Epithelial cell of prostate (primary cell): ENCODE results near the gene TBC1D10A.

ENCODE experiments used
- DNase-seq: peaks from one replicate; pipeline ENCODE4 v3.0.0-alpha.2; 2011; ENCODE audit warnings: low read depth, low spot score
- H3K27ac ChIP-seq: fragments of 450-650 bp; 2 replicates; pipeline ENCODE4 v1.5.1; 2017; ENCODE audit warnings: mild to moderate bottlenecking

TBC1D10A gene

DNA sequence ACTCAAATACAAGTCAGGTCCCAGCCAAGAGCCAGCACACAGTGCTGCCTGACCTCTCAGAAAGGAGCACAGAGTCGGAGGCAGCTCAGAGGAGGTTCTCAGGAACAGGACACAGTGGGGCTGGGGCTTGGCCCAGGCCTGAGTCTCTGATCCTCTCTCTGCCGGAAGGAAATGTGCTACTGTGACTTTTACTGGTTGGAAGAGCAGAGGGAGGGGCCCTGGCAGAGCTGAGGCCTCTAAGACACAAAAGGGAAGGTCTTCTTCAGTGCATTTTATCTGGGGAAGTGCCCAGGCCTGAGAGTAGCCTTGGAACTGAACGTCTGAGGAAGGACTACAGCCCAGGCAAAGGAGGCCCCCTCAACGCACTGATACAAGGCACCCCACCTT is 21.2 kb downstream of the TBC1D10A start:
- H3K27ac ChIP-seq, result peak overlapping the region; percentile 86
- no peak for DNase-seq

DNA sequence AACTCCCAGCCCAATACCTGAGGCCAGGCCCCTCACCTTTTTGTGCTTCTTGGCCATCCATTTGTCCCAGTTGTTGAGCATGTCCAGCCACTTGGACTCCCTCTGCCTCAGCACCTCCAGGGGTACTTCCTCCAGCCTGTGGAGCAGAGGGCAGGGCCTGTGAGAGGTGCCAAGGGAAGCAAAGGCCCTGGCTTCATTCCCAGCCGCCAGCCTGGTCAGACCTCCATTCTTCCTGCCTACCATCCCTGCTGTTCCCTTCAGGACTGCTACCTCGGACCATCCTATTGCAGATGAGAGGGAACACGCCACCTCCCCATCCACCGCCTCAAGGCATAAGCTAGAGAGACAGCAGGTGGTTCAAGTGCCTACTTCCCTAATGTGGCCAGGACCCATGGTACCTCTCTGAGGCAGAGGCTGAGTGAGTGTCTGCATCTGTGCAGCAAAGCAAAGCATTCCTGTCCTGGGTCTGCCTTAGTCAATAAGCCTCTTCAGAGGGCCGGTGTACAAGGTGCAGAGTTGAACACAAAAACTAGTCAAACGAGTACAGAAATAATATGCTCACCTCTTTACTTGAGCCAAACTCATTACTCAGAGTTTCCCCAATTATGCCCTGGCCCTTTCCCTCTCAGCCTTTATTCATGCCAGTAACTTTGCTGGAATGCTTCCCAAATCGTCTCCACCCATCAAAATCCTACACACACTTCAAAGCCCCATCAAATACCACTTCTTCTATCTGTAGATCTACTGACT is 22.1 kb downstream of the TBC1D10A start:
- peak overlapping the region; percentile 86 for H3K27ac ChIP-seq
- DNase-seq, result no peak

DNA sequence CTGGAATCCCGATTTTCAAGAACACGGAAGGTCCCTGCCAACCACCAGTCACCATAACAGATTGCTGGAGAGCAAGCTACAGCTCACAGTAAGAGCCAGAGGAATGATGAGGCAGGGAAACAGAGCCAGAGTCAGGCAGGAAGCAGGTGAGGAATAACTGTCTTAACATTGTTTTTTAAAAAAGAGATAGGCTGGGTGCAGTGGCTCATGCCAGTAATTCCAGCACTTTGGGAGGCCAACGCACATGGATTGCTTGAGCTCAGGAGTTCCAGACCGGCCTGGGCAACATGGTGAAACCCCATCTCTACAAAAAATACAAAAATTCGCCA is 24.0 kb downstream of the TBC1D10A start:
- peak overlapping the region; percentile 86 for H3K27ac ChIP-seq
- no peak for DNase-seq

DNA sequence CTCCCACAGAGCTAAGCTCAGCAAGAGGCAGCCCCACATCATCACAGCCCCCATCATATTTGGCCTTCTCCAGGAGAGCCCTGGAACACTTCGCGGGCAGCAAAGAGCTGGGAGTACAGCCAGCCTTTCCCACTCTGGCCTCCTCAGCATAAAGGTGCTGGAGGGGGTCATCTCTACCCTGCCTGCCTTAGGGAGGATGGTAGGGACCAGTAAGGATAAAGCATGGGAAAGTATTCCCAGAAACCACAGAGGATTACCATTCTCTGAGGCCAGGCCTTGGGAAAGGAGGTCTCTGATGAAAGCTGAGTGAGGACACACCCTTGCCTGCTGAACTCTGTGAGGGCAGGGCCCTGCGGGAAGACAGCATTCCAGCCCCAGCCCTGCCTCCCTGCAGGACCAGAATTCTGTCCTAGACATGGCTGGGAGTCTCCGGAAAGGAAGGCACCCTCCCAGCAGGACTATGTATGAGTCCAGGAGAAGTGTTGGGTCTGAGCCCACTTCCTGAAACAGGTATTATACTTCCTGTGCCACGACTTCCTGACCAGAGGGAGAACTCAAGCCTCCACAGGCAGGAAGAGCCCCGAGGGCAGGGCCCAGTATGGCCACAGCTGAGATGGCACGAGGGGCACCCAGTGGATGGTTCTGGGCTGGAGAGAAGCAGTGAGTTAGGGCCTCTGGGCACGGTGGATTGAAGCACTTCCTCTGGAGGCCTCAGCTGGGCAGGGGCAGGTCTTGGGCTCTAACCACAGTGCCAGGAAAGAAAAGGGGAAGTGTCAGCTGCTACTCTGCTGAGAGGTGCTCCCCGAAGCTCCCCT is 24.5 kb downstream of the TBC1D10A start:
- peak overlapping the region; percentile 86 for H3K27ac ChIP-seq
- DNase-seq, result no peak

DNA sequence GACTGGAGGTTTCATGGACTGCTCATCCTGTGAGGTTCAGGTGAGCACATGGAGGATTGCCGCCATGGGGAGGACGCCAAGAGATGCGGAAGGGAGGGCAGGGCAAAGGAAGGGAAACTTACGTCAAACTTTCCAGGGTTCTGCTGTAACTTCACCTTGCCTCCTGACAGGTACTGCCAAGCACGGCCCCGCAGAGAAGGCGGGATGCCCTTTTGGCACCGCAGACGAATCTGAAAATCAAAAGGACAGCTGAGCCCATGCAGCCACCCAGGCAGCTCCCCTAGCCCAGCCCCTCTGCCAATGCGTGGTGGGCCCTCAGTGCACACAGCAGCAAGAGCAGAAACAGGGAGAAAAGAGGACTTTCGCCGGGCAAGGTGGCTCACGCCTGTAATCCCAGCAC is 27.4 kb downstream of the TBC1D10A start:
- no peak for DNase-seq
- no peak overlapping the region for H3K27ac ChIP-seq

DNA sequence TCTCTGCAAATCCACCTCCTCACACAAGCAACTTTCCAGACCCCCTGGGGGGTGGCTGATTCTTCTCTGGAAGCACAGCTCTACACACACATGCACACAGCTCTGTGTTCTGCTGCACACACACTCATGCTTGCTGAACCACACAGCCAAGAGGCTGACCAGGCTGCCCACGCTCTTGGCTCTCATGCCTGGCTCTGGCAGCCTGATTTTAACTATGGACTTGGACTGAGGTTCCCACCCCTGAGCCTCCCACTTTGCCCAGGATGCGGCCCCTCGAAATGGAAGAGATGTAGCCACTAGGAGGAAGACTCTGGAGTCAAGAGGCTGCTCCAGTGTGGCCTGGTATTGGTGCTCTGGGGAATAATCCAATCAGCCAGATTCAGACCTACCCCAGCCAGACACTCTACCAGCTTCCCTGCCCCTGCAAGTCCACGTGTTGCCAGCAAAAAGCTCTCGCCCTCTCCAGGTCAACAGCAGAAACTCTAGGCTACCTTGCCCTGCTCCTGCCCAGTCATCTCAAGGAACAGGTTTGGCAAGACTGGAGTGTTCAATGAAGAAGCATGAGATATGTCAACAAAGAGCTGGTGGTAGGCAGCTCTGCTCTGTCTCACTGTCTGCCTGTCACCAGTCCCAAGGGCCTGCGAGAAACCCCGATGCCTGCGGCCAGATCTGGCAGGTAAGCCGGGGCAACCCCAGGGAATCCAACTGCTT is 28.6 kb downstream of the TBC1D10A start:
- DNase-seq, result peak; percentile 84
- peak overlapping the region; percentile 29 for H3K27ac ChIP-seq

DNA sequence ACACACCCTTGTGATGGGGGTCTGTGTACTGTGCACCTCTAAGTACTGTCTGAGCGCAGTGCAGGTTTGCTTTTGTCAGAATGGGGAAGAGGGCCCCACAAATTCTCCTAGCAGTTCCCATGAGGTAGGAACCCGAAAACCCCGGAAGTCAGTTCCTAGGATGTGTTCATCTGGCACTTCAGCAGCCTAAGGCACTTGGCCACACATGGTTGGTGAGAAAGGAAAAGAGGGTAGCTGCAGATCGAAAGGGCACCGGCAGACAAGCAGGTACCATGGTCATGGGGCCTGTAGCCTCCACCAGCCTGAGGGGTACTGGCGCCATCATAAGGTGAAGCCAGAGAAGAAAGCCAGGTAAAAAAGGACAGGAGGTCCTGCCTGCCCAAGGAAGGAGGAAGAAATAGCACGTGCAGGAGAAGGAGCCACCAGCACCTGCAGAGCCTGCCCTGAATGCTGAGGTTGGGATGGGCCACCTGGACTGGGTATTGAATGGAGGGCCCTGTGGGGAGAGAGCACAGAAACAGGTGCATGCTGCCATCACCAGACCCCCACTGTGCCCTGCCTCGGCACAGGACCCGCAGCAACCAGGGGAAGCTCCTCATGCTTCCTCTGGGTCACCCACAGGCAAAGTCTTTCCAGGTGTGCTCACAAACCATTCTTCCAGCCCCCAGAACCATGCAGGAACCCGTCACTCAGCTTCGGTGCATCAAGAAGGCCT is 29.3 kb downstream of the TBC1D10A start:
- H3K27ac ChIP-seq, result no peak overlapping the region

DNA sequence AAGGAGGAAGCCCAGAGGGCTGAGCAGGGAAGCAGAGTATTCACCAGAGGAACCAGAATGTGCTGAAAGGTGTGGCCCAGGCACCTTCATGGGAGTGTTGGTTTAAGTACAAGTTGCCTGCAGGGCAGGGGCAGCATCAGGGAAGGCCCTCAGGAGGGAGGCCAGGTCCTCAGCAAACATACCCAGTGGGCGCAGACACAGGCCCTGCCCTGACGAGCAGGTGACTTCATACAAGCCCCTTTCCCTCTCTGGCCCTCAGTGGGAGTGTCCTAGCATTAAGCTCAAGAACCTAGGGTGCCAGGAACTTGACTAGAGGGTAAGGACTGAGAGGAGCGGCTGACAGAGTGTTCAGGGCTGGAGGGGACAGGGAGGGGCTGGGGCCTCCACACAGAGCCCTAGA is 29.9 kb downstream of the TBC1D10A start:
- no peak overlapping the region for H3K27ac ChIP-seq
- DNase-seq, result no peak

More for the DNA sequence above, 29.3 kb downstream of the TBC1D10A start:
- DNase-seq, result no peak

DNA sequence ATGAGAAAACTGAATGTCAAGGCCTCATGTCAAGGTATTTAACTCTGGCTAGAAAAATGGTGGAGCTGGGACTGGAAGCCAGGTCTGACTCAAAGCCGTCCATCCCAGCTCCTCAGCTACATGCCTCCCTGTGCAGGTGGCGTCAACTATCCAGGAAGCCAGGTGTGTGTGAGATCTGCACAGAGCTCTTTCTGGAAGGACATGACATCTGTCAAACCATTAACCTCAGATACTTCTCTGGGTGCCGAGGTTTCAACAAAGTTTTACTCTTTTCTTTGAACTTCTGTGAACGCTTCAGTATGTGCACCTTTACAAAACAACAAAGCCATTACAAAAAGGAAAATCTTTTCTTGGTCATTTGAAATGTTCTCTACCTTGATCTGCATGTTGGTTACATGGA is 30.4 kb downstream of the TBC1D10A start:
- DNase-seq, result no peak
- H3K27ac ChIP-seq, result no peak overlapping the region

DNA sequence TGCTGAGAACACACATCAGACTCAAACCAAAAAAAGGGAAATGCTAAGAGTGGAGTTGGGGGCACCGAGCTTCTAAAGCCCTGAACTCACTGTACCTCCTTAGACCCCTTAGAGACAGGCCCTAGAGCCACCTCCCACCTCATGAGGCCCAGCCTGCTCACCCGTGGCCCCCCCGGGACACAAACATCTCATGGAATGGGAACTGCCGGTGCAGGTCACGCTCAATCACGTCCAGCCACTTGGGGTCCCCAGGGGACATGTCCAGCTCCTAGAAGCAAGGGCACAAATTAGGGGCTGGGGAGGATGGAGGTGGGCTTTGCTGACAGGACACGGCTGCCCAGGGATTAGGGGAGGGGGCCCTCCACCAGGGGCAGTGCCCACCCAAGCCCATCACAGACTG is 31.2 kb downstream of the TBC1D10A start:
- no peak overlapping the region for H3K27ac ChIP-seq
- no peak for DNase-seq

DNA sequence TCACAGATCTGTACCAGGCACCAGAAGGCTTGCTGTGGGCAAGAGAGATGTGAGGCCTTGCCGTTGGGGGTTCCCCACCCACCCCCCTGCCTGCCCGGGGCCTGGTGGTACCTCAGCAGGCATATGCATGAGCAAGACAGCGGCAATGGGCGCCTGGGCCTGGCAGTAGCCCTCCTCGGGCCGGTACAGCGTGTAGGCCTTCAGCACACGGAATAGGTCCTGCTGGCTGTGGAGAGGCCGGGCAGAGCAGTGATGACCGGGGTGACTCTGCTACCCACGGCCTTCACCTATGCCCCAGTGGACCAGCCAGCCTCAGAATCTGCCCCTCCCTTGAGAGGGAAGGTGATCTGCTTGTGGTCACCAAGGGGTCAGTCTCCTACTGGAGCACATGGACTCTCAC is 31.9 kb downstream of the TBC1D10A start:
- no peak for DNase-seq
- H3K27ac ChIP-seq, result no peak overlapping the region

DNA sequence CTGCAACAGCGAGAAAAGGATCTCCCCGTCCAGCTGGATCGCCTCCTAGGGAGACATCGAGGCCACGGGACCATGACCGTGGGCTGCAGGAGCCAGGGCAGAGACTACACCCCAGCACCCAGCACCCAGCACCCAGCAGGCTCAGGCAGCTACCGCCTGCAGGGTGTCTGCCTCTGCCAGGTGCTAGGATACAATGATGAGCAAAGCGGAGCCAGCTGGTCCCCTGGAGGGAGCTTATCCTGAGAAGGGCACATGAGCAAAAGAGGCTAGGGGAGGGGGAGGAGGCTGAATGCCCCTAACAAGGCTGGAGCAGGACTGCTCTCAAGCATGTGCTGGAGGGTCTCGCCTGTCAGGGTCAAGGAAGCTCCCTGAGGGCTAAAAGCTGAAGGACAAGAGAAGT is 32.7 kb downstream of the TBC1D10A start:
- DNase-seq, result no peak
- H3K27ac ChIP-seq, result no peak overlapping the region

DNA sequence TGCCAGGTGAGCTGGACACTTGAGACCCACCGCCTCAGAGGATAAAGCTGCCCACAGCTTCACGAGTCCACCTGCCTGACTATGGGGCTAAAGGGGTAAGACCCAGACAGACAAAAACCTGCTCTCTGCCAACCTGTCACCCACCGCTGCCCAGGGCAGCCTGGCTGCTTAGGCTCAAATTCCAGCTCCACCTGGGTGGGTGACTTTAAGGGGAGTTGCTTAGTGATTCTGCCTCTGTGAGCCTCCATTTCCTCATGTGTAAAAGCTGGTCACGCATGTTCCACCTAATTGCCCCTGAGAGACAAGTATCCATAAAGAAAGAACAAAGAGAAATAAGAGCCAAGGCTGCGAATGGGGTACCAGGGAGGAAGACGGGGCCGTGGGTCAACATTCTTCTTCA is 33.7 kb downstream of the TBC1D10A start:
- H3K27ac ChIP-seq, result no peak overlapping the region
- no peak for DNase-seq

DNA sequence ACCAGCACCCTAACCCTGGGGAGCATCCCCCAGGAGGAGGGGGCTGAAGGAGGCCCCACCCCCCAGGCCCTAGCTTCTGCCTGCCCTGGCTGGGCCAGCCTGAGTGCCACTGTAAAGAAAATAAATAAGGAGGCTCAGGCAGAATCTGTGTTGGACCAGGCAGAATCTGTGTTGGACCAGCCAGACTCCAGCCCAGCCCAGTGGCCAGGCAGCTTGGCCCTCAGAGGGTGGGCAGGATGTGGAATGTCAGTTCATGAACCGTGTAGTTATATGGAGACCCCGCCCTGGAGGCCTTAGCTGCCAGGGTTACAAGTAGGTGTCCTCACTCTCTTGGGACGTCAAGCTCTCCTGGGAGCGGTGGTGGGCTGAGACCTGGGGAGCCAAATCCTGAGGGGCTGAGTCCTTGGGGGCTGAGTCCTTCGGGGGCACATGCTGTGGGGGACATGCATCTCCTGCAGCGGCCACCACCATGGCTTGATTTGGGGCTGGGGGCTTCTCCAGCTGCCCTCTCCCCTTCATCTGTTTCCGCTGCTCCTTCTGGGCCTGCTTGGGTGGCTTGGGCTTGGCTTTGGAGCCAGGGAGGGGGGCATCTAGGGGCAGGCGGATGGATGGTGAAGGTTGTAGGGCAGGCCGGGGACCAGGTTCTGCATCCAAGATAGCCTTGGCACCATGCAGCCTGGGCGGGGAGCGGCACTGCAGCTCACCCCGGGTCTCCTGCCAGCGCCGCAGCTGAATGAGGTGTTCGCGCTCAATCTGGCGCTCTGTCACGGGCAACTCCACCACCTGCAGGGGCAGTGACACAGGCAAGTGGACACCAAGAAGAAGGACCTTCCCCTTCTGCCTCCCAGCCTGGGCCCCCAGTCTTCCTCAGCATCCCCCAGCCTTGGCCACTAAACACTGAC is 34.4 kb downstream of the TBC1D10A start:
- no peak overlapping the region for H3K27ac ChIP-seq
- no peak for DNase-seq

DNA sequence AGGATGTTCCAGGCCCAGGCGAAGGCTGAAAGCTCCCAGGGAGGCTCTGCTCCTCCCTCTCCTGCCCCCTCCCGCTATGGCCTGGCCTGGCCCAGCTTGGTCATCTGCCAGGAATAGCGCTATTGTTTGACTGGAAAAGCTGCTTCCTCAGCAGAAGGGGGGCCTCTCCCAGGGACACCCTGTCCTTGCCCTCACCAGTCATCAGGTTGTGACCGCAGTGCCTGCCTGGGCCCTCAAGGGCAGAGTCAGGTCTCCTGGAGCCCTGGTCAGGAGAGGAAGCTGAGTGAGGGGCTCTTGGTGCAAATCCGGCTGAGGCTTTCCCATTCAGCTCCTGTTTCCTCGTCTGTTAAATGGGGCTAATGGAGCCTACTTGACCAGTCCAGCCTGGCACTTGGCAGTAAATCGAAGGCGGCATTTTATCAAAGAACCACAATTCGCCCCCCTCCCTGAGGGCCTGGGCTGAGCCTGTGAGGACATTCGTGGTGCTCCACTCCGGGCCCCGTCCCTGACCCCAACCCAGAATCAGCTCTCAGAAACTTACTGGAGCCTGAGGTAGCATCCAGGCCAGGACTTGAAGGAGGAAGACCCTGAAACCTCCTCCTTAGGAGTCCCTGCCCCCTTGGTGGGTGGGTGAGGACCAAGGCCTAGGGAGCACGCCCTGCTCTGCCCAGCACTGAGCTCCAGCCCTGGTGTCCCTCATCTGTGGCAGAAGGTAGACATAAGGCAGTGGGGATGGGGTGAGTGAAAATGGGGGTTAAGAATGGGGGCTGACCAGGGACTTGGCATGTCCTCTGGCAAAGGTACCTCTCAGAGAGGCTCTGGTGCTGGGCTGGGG is 35.5 kb downstream of the TBC1D10A start:
- peak overlapping the region; percentile 73 for H3K27ac ChIP-seq
- DNase-seq, result no peak

DNA sequence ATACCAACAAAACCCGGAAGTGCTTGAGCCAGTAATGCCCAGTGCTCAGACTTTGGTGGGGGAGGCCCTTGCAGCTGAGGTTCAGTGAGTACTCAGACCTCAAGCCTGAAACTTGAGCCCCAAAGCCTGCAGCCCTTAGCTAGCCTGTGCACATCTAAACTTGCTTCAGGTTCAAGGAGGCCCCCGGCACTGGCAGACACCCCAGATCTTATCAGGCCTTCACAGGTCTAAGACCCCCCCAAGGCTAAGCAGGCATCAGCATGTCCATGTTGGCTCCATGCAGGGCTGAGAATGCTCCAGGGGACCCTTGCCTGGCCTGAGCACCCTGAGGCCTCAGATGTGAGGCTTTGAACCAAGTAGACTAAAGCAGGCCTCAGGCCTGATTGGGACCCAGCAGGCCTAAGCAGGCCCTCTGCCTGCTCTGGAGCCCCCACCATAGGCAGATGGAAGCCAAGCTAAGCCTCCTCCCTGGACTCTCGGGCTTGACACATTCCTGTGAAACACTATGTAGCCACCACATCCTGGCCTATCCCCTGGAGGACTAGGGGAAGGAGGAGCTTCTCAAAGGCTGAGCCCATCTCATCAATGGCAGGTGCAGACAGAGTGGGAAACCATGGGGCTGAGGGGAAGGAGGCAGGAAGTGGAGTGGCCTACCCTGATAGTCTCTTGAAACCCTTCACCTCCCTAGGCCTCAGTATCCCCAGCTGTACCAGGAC is 36.2 kb downstream of the TBC1D10A start:
- no peak for DNase-seq
- H3K27ac ChIP-seq, result peak overlapping the region; percentile 73

DNA sequence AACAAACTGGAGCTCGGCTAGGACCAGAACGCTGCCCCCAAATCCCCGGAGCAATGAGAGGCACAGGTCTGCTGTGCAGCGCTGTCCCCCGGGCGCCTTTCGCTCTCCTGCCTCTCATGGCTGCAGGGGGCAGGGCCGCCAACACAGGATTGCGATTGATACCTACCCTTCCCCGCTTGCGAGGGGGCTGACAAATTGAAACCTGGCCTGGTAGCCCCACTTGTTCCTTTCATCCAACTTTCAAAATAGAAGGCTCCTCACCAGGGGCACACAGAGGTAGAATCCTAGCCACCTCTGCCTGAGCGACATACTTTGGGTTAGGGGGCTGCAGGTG is 36.8 kb downstream of the TBC1D10A start:
- DNase-seq, result no peak
- peak overlapping the region; percentile 73 for H3K27ac ChIP-seq
